ENCODE measurements around the gene ALDH8A1.

DNA sequence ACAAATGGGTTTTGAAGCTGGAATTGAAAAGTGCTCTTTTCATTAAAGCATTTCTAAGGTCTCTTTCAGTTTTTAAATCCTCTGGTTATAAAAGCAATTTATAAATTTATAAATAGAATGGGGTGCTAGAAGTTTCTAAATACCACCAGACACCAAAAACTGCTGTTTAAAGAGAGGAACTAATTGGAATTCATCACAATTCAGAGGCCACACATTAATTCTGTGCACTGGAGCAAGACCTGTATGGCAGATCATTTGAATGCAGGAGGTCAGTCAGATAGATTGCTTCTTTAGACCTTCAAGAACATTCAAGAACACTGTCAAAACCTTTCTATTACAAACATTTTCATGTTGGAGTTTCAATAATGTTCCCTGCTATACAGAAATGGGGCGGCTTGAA lies 55.1 kb downstream of the ALDH8A1 start:
- TF ChIP-seq, protein P1, sequence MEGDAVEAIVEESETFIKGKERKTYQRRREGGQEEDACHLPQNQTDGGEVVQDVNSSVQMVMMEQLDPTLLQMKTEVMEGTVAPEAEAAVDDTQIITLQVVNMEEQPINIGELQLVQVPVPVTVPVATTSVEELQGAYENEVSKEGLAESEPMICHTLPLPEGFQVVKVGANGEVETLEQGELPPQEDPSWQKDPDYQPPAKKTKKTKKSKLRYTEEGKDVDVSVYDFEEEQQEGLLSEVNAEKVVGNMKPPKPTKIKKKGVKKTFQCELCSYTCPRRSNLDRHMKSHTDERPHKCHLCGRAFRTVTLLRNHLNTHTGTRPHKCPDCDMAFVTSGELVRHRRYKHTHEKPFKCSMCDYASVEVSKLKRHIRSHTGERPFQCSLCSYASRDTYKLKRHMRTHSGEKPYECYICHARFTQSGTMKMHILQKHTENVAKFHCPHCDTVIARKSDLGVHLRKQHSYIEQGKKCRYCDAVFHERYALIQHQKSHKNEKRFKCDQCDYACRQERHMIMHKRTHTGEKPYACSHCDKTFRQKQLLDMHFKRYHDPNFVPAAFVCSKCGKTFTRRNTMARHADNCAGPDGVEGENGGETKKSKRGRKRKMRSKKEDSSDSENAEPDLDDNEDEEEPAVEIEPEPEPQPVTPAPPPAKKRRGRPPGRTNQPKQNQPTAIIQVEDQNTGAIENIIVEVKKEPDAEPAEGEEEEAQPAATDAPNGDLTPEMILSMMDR (IDR thresholded peaks at IDR 0.05; ENCODE audit: low read depth, low read length, poor library complexity, severe bottlenecking): no peak
- TF ChIP-seq EZH2phosphoT487 (IDR thresholded peaks at IDR 0.05; ENCODE audit: borderline replicate concordance, low read length): no peak

Measured in DOHH2 (cell line).